Hematopoietic multipotent progenitor cell treated with erythropoietin and hydrocortisone succinate and interleukin-3 and kit ligand, for 8 days (in vitro differentiated cells): ENCODE data around the gene HOXC11.

Source experiments
- DNase-seq: peaks from one replicate; pipeline ENCODE4 v3.0.0-alpha.2; 2015

Gene HOXC11

DNA sequence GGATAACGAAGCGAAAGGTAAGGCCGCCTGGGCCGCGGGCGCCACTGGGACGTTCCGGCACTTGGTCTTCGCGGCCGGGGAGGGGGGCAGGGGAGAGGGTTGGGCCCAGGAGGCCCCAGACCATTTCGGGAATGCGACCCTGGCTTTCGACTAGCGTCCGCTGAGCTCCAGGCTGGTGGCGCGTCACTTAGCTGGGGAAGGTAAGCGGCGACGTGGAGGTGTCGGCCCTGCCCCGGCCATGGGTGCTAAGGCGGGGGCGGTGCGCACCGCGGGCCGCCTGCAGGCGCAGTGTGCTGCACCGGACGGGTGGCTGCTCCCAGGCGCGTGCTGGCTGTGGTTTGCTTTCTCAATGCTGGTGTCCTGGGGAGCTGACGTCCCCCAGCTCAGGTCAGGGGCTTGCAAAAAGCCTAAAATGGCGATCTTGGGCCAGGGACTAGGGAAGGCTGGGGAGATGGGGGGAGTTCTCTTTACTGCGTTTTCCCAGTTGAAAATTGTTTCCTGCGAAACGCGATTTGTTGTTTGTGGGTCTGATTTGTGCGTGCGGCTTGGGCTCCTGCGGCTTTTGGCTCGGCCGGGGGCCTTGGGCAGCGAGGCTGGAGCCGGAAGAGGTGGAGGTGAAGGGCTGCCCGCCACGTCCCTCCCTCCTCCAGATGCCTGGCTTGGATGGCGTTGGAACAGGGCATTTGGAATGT is 13.2 kb downstream of the HOXC11 start:
- DNase-seq, result no peak

- no peak for DNase-seq
Observed at GRCh38 chr12:53986686-53987483, 14.0 kb downstream of the HOXC11 start.

- no peak for DNase-seq
Observed at GRCh38 chr12:53987787-53988230, 14.9 kb downstream of the HOXC11 start.

DNA sequence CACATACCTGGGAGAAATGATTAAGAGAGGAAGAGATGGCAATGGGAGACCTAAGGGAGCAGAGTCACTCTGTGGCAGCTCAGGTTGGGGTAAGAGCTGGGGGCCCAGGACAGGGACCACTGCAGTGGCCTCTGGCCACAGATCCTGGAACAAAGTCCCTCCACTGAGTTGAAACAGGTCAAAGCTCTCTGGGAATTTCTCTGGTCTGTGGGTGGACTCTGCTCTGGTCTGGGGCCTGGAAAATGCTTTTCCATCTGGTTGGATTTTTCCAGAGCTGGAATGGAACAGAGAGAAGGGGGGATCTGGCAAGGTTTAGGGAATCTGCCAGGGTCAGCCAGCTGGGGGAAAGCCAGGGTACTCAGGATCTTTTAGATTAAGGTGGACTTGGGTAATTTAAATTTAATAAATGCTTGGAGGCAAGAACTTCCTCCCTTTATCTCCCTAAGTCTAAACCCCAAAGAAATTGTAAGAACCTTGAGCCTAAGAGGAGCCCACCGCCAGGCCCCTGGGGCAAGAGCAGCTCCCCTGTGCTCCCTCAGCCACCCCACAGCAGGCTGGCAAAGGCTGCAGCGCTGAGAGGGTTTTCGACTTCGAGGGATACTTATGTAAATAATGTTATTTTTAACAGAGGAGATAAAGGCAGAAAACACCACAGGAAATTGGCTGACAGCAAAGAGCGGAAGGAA is 15.8 kb downstream of the HOXC11 start:
- DNase-seq, result no peak

GRCh38 chr12:53989227-53990113 is 16.5 kb downstream of the HOXC11 start:
- DNase-seq, result peak; percentile 50

- no peak for DNase-seq
Observed at GRCh38 chr12:53990311-53991076, 17.6 kb downstream of the HOXC11 start.

DNA sequence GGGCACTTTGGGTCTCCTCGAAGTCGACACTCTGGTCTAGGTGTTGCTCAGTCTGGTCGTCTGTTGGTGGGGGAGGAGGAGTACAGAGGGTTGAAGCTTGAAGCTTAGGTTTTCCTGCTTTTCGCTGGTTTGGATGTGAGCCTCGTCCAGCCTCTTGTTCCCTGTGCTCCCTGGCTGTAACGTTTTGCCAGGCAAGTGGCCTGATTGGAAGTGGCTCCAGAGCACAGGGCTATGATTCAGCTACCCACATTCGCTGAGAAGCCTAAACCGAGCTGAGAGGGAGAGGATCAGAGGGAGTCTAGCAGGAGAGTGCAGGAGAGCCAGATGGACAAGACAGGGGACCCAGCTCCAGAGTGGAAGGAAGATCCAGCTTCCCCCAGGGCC is 18.1 kb downstream of the HOXC11 start:
- no peak for DNase-seq

DNA sequence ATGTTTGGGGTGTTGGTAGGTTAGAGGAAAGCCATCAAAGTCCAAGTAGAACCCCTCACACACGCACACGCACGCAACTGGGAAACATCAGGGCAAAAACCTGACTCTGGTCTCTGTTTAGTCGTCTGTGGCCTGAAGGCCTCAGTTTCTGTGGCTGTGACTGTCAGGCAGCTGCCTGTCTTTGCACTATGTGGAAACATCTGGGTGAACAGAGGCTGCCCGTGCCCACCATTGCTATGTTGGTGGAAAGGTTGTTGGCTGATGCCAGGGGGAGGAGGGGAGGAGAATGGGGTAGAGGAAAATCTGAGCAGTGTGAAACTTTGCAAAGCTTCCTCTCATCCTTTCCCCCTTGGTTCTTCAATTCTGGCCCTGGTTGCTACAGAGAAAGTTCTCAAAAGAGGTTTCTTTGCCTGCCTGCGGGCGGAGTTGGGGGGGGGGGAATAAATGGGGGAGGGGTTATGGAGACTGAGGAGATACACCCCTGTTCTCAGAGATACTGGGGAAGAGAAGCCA is 19.5 kb downstream of the HOXC11 start:
- DNase-seq, result no peak

DNA sequence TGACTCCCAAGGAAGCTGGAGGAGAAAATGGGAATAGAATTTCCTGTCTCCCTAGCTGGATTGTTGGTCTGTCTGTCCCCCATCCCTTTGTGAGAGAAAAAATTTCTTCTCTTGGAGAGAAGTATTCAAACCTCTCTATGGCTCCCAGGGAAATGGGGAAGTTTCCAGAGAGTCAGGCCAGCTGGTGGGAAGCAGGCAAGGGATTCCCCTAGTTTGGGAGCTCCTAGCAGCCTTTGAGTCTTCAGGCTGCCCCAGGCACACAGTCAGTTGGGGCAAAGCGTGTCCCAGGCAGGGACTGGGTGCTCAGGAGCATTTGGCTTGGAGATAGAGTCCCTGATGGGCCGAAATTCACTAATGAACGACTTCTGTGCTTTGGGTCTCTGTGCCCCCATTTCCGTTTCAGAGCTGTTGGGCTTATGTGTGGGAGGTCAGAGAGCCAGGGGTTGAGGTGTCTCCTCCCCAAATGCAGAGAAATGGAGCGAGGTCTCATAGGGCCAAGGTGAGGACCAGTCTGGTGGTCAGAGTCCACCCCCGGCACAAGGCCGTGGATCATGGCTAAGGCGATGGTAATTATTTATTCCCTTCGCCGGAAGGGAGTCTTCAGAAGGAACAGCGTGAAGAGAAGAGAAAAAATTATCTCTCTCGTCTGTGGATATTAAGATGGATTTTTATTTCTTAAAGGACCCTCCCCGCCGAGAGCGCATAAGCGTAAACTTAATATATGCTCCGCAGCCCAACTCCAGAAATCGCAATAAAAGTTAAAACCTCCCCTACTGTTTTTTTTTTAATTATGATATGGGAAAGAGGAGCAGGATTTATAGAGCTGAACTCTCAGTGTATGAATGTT is 20.5 kb downstream of the HOXC11 start:
- DNase-seq, result no peak

- no peak for DNase-seq
Observed at GRCh38 chr12:53994009-53994263, 21.0 kb downstream of the HOXC11 start.

DNA sequence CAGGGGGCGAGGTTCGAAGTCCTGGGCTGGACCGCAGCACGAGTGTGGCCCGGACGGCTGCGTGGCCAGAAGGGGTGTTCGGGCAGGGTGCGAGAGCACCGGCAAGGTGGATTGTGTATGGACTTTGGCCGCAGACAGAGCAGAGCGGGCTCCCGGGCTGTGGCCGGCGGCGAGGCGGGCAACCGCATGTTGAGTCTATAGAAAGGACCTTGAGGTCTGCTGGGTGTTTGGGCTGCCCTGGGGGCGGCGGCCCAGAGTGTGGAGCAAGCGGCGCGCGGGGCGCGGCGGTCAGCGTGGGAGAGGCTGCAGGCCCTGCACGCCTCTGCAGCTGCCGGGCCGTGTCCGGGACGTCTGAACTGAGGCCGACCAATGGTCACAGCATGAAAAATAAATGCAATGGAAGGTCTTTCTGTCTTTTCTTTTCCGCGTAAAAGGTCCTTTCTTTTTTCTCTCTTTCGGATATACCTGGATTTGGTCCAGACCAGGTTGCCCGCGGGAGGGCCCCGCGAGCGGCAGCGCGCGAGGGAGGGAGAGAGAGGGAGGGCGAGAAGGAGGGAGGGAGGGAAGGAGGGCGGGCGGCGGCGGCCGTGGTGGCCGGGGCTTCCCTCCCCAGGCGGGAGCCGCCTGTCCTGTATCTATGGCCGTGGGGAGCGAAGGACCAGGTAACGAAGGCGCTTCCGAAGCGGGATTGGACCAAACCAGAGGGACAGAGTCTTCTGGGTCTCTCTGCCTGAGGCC is 21.5 kb downstream of the HOXC11 start:
- no peak for DNase-seq

GRCh38 chr12:53995002-53995377 is 22.1 kb downstream of the HOXC11 start:
- DNase-seq, result no peak

- DNase-seq, result no peak
Observed at GRCh38 chr12:53995378-53996239, 22.7 kb downstream of the HOXC11 start.

GRCh38 chr12:53996240-53997203 is 23.6 kb downstream of the HOXC11 start:
- no peak for DNase-seq

DNA sequence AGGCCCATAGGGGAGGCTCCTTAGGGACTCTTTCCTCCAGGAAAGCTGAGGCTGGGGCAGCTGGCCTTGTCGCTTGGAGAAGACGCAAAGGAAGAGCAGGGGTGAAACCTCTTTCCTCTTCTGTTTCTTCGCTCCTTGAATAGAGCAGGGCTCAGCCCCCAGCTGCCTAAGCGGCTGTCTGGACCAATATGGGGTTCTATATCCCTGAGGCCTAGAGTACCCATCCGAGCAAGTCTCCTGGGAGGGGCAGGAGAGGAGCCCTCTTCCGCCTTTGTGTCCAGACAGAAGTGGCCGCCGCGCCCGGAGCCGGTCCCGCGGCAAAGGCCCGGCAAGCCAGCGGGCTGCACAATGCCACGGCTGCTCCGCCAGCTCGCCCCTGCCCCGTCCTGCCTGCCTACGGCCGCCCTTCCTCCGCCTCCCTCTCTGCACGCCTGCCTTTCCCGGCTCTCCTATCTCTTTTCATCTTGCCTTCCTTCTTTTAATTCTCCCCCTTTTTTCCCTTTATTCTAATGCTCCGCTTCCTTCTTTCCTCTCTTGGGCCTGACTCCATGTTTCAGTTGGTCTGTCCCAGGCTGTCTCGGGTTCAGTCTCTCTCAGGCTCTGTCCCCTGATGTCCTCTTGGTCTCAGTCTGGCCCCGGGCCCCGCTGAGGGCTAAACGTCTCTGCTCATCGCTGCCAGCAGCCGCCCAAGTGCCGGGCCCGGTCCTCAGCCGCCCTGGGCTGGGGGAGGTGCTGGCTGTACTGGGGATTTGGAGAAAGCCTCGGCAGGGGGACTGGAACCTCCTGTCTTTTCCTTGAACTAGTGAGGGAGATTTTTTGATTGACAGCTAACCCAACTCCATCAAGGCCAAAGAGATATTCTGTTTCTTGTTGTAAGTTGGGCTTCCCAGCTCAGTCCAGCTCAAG is 24.5 kb downstream of the HOXC11 start:
- no peak for DNase-seq

DNA sequence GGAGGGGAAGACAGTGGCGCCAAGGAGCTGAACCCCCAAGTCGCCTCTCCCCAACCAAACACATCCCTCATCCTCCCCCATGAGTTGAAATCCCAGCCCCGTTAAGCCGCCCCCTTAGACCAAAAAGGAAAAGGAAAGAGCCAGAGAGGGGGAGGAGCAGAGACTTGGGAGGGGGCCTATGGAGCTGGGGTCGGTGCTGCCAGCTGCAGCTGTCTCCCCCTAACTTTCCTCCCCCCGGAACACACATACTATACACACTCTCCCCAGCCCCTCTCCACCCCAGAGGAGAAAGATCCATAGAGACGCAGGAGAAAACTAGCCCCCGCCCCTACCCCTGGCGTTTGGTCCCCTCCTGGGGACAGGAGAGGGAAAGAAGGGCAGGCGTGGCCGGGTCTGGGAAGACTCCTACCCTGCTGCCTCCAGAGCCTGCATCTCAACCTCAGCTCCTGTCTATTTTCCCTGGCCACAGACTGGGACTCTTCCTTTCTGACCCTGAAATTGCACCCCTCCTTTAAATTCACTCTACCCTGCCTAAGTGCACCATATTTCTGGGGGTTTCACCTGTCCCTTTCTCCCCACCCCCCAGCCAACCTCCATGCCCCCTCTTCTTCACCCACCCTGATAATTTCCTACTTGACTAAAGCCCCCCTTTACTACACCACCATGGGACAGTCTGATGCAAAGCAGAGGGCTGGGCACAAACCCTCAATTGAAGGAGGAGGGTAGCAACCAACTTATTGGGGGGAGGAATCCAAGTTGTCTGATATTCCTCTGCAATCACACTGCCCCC is 25.4 kb downstream of the HOXC11 start:
- no peak for DNase-seq
